OCI-LY7 (cell line): Measurements from ENCODE around the gene PLXDC1.

Experiments
- CTCF ChIP-seq: fragments of 200-600 bp; sonication (generic); conservative IDR thresholded peaks from 2 replicates; pipeline ENCODE4 v1.5.1; 2014; ENCODE audit warnings: mild to moderate bottlenecking, antibody characterized with exemption, low read length, moderate library complexity, mixed read lengths
- EZH2phosphoT487 ChIP-seq: fragments of 200-600 bp; sonication (generic); IDR thresholded peaks from 2 replicates; pipeline ENCODE4 v1.6.1; 2018; ENCODE audit warnings: low read depth, borderline replicate concordance, mild to moderate bottlenecking, mixed run types, antibody characterized with exemption, low read length, moderate library complexity, mixed read lengths

GRCh38 chr17:39181303-39181702 is 29.9 kb upstream of the PLXDC1 start:
- TF ChIP-seq CTCF = no peak
- TF ChIP-seq EZH2phosphoT487 = no peak
